GM19193 (cell line): ENCODE data around the gene PLIN1.

ENCODE experiments used
- POLR2A ChIP-seq: IDR thresholded peaks from 4 replicates; pipeline ENCODE4 v1.6.1; 2011; ENCODE audit not compliant: insufficient read depth, insufficient read length; ENCODE audit errors: extremely low read depth

Gene PLIN1

GRCh38 chr15:89628806-89629715 is 50.1 kb downstream of the PLIN1 start:
- no peak for TF ChIP-seq POLR2A

GRCh38 chr15:89628301-89628700 is 50.9 kb downstream of the PLIN1 start:
- TF ChIP-seq POLR2A = no peak

GRCh38 chr15:89627256-89627970 is 51.8 kb downstream of the PLIN1 start:
- no peak for TF ChIP-seq POLR2A

- TF ChIP-seq POLR2A = no peak
These were observed 53.5 kb downstream of the PLIN1 start for GRCh38 chr15:89625716-89626115.

GRCh38 chr15:89623165-89623564 is 56.0 kb downstream of the PLIN1 start:
- TF ChIP-seq POLR2A = no peak

- TF ChIP-seq POLR2A = no peak
These were observed 57.6 kb downstream of the PLIN1 start for GRCh38 chr15:89621547-89621946.

- TF ChIP-seq POLR2A = no peak
These were observed 62.9 kb downstream of the PLIN1 start for GRCh38 chr15:89616228-89616627.

GRCh38 chr15:89615135-89615534 is 64.0 kb downstream of the PLIN1 start:
- no peak for TF ChIP-seq POLR2A
